Measurements from ENCODE around the gene AP3S2. TPM values are rescaled to one million over a fixed set of nuclear protein-coding genes. Genes with fewer than 3 reads are reported as not detected.
A peak's percentile ranks its signal among the peaks of the same experiment; 100 is the strongest.

Gene AP3S2
- polyA plus RNA-seq, 3 donors: 30.8 to 41.2 (median 32.4) TPM

- peak; percentile 75 to 83 (median 79) for DNase-seq
- H4K20me1 ChIP-seq (ENCODE audit: insufficient read depth, low read length): peaks cover 68% of the 10 kb centered on the region
- H3K9me3 ChIP-seq (replicated peaks in 1 of 2; ENCODE audit: control insufficient read depth in 1 of 2, insufficient read depth in 1 of 2, low read length in 2 of 2): no peaks in the 10 kb centered on the region
- peaks cover 19 to 35% of the 10 kb centered on the region in 2 donors for H3K36me3 ChIP-seq (replicated peaks in 1 of 2; ENCODE audit: control insufficient read depth in 1 of 2, insufficient read depth in 2 of 2, low read length in 2 of 2)
- intact Hi-C loops (cut with micrococcal nuclease): loop anchor here (5.0 kb wide), 5 partner anchors 35 to 260 kb away; no protein-coding TSS in a partner anchor
- peak overlapping the region; percentile 75 to 96 (median 86) for H3K27ac Mint-ChIP-seq
- H3K9me3 Mint-ChIP-seq: peaks cover 2 to 16% (median 5%) of the 10 kb centered on the region in 7 donors
- peaks cover 44% of the 10 kb centered on the region for H3K4me1 Mint-ChIP-seq
- peak overlapping the region; percentile 99 for H3K9ac ChIP-seq (ENCODE audit: insufficient read depth, low read length, poor library complexity, severe bottlenecking)
- peaks cover 45 to 48% of the 10 kb centered on the region in 2 donors for H3K36me3 Mint-ChIP-seq
- TF ChIP-seq CTCF (IDR thresholded peaks at IDR 0.05): no peak
- peak overlapping the region; percentile 91 to 93 for H3K4me3 Mint-ChIP-seq
- H3K79me2 ChIP-seq (ENCODE audit: insufficient read depth, low read length): peaks cover 71% of the 10 kb centered on the region
- peak overlapping the region in 2 of 3 experiments; percentile 3 to 98 for H3K4me3 ChIP-seq (replicated peaks in 1 of 3; ENCODE audit: low read depth in 2 of 3, low read length in 3 of 3)
- H3K4me2 ChIP-seq (replicated peaks; ENCODE audit: extremely low read depth, low read length, poor library complexity, severe bottlenecking): peak overlapping the region; percentile 98
- H3K27me3 Mint-ChIP-seq (ENCODE audit: low read depth in 3 of 3): peaks cover 2 to 24% (median 13%) of the 10 kb centered on the region in 3 donors
- WGBS (ENCODE audit: insufficient coverage): 34% methylated on average over 3 of the region's 8 CpGs
- peak overlapping the region; percentile 41 to 98 for H3K27ac ChIP-seq (ENCODE audit: low read depth in 1 of 2, low read length in 2 of 2)
- no peak overlapping the region for H2AFZ ChIP-seq (ENCODE audit: insufficient read depth, low read depth, low read length, poor library complexity, severe bottlenecking)
- H3K4me1 ChIP-seq (ENCODE audit: control insufficient read depth in 1 of 2, insufficient read depth in 2 of 2, low read length in 2 of 2): peaks cover 31 to 38% of the 10 kb centered on the region in 2 donors
- H3K27me3 ChIP-seq (ENCODE audit: control insufficient read depth in 2 of 2, insufficient read depth in 2 of 2, low read length in 2 of 2): no peaks in the 10 kb centered on the region
Measured at GRCh38 chr15:89812011-89812846, 81.6 kb downstream of the AP3S2 start.

- Histone ChIP-seq H3K79me2 (ENCODE audit: insufficient read depth, low read length) (peaks cover 83% of the 10 kb centered on the region), H3K4me2 (replicated peaks; ENCODE audit: extremely low read depth, low read length, poor library complexity, severe bottlenecking) (no peak overlapping the region), H3K27ac (ENCODE audit: low read depth in 1 of 2, low read length in 2 of 2) (no peak overlapping the region), H3K9me3 (replicated peaks in 1 of 2; ENCODE audit: control insufficient read depth in 1 of 2, insufficient read depth in 1 of 2, low read length in 2 of 2) (no peaks in the 10 kb centered on the region), H2AFZ (ENCODE audit: insufficient read depth, low read depth, low read length, poor library complexity, severe bottlenecking) (no peak overlapping the region), H3K27me3 (ENCODE audit: control insufficient read depth in 2 of 2, insufficient read depth in 2 of 2, low read length in 2 of 2) (no peaks in the 10 kb centered on the region), H3K9ac (ENCODE audit: insufficient read depth, low read length, poor library complexity, severe bottlenecking) (no peak overlapping the region), H3K4me1 (ENCODE audit: control insufficient read depth in 1 of 2, insufficient read depth in 2 of 2, low read length in 2 of 2) (peaks cover 31 to 38% of the 10 kb centered on the region in 2 donors), H3K36me3 (replicated peaks in 1 of 2; ENCODE audit: control insufficient read depth in 1 of 2, insufficient read depth in 2 of 2, low read length in 2 of 2) (peaks cover 33 to 49% of the 10 kb centered on the region in 2 donors), H3K4me3 (replicated peaks in 1 of 3; ENCODE audit: low read depth in 2 of 3, low read length in 3 of 3) (no peak overlapping the region), H4K20me1 (ENCODE audit: insufficient read depth, low read length) (peaks cover 82% of the 10 kb centered on the region)
- Mint-ChIP-seq H3K9me3 (peaks cover 2 to 11% (median 4%) of the 10 kb centered on the region in 7 donors), H3K27me3 (ENCODE audit: low read depth in 3 of 3) (peaks cover 2 to 22% (median 12%) of the 10 kb centered on the region in 3 donors), H3K4me3 (no peak overlapping the region), H3K27ac (peak overlapping the region in 2 of 7 donors; percentile 27 to 77), H3K4me1 (peaks cover 44% of the 10 kb centered on the region), H3K36me3 (peaks cover 55 to 59% of the 10 kb centered on the region in 2 donors)
- no peak for DNase-seq
- intact Hi-C loops (cut with micrococcal nuclease): loop anchor here (5.0 kb wide), 5 partner anchors 36 to 261 kb away; no protein-coding TSS in a partner anchor
- WGBS (ENCODE audit: insufficient coverage): 96% methylated on average over 5 of the region's 7 CpGs
- no peak for TF ChIP-seq CTCF (IDR thresholded peaks at IDR 0.05)
Measured at GRCh38 chr15:89810837-89811236, 83.0 kb downstream of the AP3S2 start.
